ENCODE results near the gene C17orf67.

Gene C17orf67

GRCh38 chr17:56772442-56772841, 61.3 kb downstream of the C17orf67 start:
- TF ChIP-seq, protein P1, sequence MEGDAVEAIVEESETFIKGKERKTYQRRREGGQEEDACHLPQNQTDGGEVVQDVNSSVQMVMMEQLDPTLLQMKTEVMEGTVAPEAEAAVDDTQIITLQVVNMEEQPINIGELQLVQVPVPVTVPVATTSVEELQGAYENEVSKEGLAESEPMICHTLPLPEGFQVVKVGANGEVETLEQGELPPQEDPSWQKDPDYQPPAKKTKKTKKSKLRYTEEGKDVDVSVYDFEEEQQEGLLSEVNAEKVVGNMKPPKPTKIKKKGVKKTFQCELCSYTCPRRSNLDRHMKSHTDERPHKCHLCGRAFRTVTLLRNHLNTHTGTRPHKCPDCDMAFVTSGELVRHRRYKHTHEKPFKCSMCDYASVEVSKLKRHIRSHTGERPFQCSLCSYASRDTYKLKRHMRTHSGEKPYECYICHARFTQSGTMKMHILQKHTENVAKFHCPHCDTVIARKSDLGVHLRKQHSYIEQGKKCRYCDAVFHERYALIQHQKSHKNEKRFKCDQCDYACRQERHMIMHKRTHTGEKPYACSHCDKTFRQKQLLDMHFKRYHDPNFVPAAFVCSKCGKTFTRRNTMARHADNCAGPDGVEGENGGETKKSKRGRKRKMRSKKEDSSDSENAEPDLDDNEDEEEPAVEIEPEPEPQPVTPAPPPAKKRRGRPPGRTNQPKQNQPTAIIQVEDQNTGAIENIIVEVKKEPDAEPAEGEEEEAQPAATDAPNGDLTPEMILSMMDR (conservative IDR thresholded peaks at IDR 0.05; ENCODE audit: low read depth, low read length), result no peak
- Histone ChIP-seq H4K20me1 (ENCODE audit: insufficient read depth) (no peaks in the 10 kb centered on the region), H3K9ac (no peak overlapping the region), H3K4me2 (no peak overlapping the region), H3K27me3 (ENCODE audit: insufficient read depth, low read depth) (peaks cover 7% of the 10 kb centered on the region; the same call in 1 of the 2 replicates), H3K27ac (no peak overlapping the region), H3K4me3 (IDR thresholded peaks at IDR 0.05; ENCODE audit: insufficient read depth, low read depth, low read length) (no peak overlapping the region), H3K4me1 (ENCODE audit: low read depth, poor library complexity, severe bottlenecking) (peaks cover 18% of the 10 kb centered on the region), H3K79me2 (ENCODE audit: insufficient read depth, low read depth) (no peaks in the 10 kb centered on the region), H3K36me3 (ENCODE audit: insufficient read depth) (no peaks in the 10 kb centered on the region), H2AFZ (ENCODE audit: low read depth) (no peak overlapping the region)

DNA sequence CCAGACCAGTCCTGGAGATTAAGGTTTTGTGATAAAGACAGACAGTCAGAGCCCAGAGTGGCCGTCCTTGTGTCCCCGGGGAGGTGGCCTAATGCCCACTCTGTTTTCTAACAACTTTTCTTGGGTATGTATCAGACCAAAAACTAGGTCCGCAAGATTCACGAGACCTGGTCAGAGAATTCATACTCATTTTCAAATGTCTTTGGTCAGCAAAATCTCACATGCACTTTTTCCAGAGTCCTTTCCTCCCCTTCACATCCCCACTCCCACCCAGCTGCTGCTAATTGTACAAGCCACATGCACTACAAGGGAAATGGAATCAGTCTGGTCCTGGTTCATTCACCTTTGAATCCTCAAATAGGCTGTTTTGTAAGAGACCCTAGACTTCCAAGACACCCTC, 61.7 kb downstream of the C17orf67 start:
- Histone ChIP-seq H3K79me2 (ENCODE audit: insufficient read depth, low read depth) (no peaks in the 10 kb centered on the region), H3K4me3 (IDR thresholded peaks at IDR 0.05; ENCODE audit: insufficient read depth, low read depth, low read length) (no peak overlapping the region), H2AFZ (ENCODE audit: low read depth) (no peak overlapping the region), H4K20me1 (ENCODE audit: insufficient read depth) (no peaks in the 10 kb centered on the region), H3K36me3 (ENCODE audit: insufficient read depth) (no peaks in the 10 kb centered on the region), H3K4me2 (no peak overlapping the region), H3K9ac (no peak overlapping the region), H3K4me1 (ENCODE audit: low read depth, poor library complexity, severe bottlenecking) (peaks cover 18% of the 10 kb centered on the region), H3K27ac (no peak overlapping the region), H3K27me3 (ENCODE audit: insufficient read depth, low read depth) (peaks cover 12% of the 10 kb centered on the region; the same call in 1 of the 2 replicates)
- TF ChIP-seq, protein P1 (conservative IDR thresholded peaks at IDR 0.05; ENCODE audit: low read depth, low read length), result no peak

GRCh38 chr17:56771563-56771962, 62.2 kb downstream of the C17orf67 start:
- Histone ChIP-seq H4K20me1 (ENCODE audit: insufficient read depth) (no peaks in the 10 kb centered on the region), H3K79me2 (ENCODE audit: insufficient read depth, low read depth) (no peaks in the 10 kb centered on the region), H3K36me3 (ENCODE audit: insufficient read depth) (no peaks in the 10 kb centered on the region), H3K27me3 (ENCODE audit: insufficient read depth, low read depth) (peaks cover 14% of the 10 kb centered on the region; the same call in 1 of the 2 replicates), H3K4me1 (ENCODE audit: low read depth, poor library complexity, severe bottlenecking) (peaks cover 18% of the 10 kb centered on the region), H3K4me2 (no peak overlapping the region), H3K9ac (no peak overlapping the region), H2AFZ (ENCODE audit: low read depth) (no peak overlapping the region), H3K27ac (no peak overlapping the region), H3K4me3 (IDR thresholded peaks at IDR 0.05; ENCODE audit: insufficient read depth, low read depth, low read length) (no peak overlapping the region)
- TF ChIP-seq, protein P1 (conservative IDR thresholded peaks at IDR 0.05; ENCODE audit: low read depth, low read length), result no peak

DNA sequence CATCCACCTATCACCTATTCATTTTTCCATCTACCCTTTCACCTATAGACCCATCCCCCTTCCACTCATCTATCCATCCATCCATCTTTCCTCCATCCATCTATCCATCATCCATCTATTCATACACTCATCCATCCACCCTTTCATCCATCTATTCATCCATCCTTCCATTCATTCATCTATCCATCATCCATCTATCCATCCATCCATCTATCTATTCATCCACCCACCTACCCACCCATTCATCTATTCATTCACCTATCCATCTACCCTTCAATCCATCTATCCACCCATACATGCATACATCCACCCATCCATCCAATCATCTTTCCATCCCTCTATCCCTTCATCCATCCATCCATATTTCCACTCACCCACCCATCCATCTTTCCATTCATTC, 63.3 kb downstream of the C17orf67 start:
- Histone ChIP-seq H3K9ac (no peak overlapping the region), H3K79me2 (ENCODE audit: insufficient read depth, low read depth) (no peaks in the 10 kb centered on the region), H3K27ac (no peak overlapping the region), H3K4me2 (no peak overlapping the region), H4K20me1 (ENCODE audit: insufficient read depth) (no peaks in the 10 kb centered on the region), H3K4me1 (ENCODE audit: low read depth, poor library complexity, severe bottlenecking) (peaks cover 19% of the 10 kb centered on the region), H3K36me3 (ENCODE audit: insufficient read depth) (no peaks in the 10 kb centered on the region), H3K4me3 (IDR thresholded peaks at IDR 0.05; ENCODE audit: insufficient read depth, low read depth, low read length) (no peak overlapping the region), H2AFZ (ENCODE audit: low read depth) (no peak overlapping the region), H3K27me3 (ENCODE audit: insufficient read depth, low read depth) (peaks cover 22% of the 10 kb centered on the region; the same call in 1 of the 2 replicates)
- TF ChIP-seq, protein P1 (conservative IDR thresholded peaks at IDR 0.05; ENCODE audit: low read depth, low read length), result no peak
